Measurements from ENCODE around the gene ETAA1.

Gene ETAA1

DNA sequence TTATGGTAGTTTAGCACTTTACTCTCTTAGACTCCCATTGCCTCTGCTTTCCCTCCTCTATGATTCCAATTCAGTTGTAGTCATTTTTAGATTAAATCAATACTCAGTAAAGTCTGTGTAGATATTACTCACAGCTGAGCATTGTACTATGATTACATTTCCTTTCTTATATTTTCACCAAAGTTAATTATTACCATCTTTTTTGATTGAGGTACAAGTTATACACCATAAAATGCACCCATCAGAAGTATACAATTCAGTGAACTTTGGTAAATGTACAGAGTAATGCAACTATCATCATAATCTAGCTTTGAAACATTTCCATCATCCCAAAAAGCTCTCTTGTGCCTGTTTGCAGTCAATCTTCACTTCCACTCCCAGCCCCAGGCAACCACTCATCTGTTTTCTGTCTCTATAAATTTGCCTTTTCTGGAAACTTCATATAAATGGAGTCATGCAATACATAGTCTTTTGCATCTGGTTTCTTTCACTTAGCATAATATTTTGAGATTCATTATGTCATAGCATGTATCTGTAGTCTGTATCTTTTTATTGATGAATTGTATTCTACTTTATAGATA, 30.2 kb upstream of the ETAA1 start:
- no peak for TF ChIP-seq ZBTB17 (tag by site-specific recombination; IDR thresholded peaks at IDR 0.05)
- no peak for TF ChIP-seq ZXDB (tag by site-specific recombination; IDR thresholded peaks at IDR 0.05)
- CTCF ChIA-PET, result no interaction called here
- POLR2A ChIA-PET, result no interaction called here

GRCh38 chr2:67374481-67374880, 22.7 kb upstream of the ETAA1 start:
- Histone ChIP-seq H3K9me3 (ENCODE audit: control insufficient read depth, insufficient read depth, low read depth, low read length) (no peaks in the 10 kb centered on the region), H3K4me3 (ENCODE audit: low read depth, low read length) (no peak overlapping the region), H3K27ac (ENCODE audit: extremely low read depth, low read depth, low read length) (no peak overlapping the region), H3K4me1 (ENCODE audit: control insufficient read depth, insufficient read depth, low read length) (no peaks in the 10 kb centered on the region), H3K36me3 (ENCODE audit: control insufficient read depth in 2 of 2, insufficient read depth in 1 of 2, low read length in 2 of 2) (no peaks in the 10 kb centered on the region)
- ChIA-PET POLR2A (no interaction called here), CTCF (no interaction called here)
- no peak for TF ChIP-seq ZNF791 (tag by site-specific recombination; IDR thresholded peaks at IDR 0.05)
- TF ChIP-seq ZNF560 (tag by site-specific recombination; IDR thresholded peaks at IDR 0.05; ENCODE audit: borderline replicate concordance), result no peak
- TF ChIP-seq ZNF777 (tag by site-specific recombination; IDR thresholded peaks at IDR 0.05; ENCODE audit: borderline replicate concordance), result no peak
- TF ChIP-seq ZNF354C (tag by site-specific recombination; IDR thresholded peaks at IDR 0.05; ENCODE audit: borderline replicate concordance, low read depth), result no peak
- TF ChIP-seq ZNF776 (tag by site-specific recombination; IDR thresholded peaks at IDR 0.05; ENCODE audit: borderline replicate concordance), result no peak
- TF ChIP-seq ZNF114 (tag by site-specific recombination; IDR thresholded peaks at IDR 0.05), result no peak
- no peak for TF ChIP-seq ZNF23 (tag by site-specific recombination; IDR thresholded peaks at IDR 0.05; ENCODE audit: borderline replicate concordance)
- no peak for TF ChIP-seq ZNF335 (tag by site-specific recombination; conservative IDR thresholded peaks at IDR 0.05)
- TF ChIP-seq ZNF624 (tag by site-specific recombination; IDR thresholded peaks at IDR 0.05), result no peak

More for the DNA sequence above, 30.2 kb upstream of the ETAA1 start:
- H3K36me3 ChIP-seq (ENCODE audit: control insufficient read depth in 2 of 2, insufficient read depth in 1 of 2, low read length in 2 of 2), result no peaks in the 10 kb centered on the region
- no peak overlapping the region for H3K4me3 ChIP-seq (ENCODE audit: low read depth, low read length)
- H3K4me1 ChIP-seq (ENCODE audit: control insufficient read depth, insufficient read depth, low read length), result no peaks in the 10 kb centered on the region
- H3K27ac ChIP-seq (ENCODE audit: extremely low read depth, low read depth, low read length), result no peak overlapping the region
- H3K9me3 ChIP-seq (ENCODE audit: control insufficient read depth, insufficient read depth, low read depth, low read length), result no peaks in the 10 kb centered on the region

DNA sequence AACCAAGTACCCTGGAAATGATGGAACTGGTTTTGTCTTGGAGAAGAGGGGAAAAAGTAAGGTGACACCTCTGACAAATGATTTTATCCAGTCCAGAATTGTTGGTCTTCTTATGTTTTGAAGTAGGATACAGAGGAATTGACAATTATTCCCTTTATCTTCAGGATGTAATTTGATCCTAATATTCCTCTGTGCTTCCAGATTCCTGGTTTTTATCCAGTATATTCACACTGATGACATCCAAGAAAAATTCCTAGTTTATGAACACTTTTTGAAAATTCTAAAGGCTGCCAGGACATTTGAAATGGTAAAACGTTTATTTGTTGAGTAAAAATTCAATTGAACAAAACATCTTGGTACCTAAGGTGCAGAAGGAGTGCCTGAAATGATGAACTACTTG, 22.2 kb upstream of the ETAA1 start:
- Histone ChIP-seq H3K4me1 (ENCODE audit: control insufficient read depth, insufficient read depth, low read length) (no peaks in the 10 kb centered on the region), H3K27ac (ENCODE audit: extremely low read depth, low read depth, low read length) (no peak overlapping the region), H3K4me3 (ENCODE audit: low read depth, low read length) (no peak overlapping the region), H3K9me3 (ENCODE audit: control insufficient read depth, insufficient read depth, low read depth, low read length) (no peaks in the 10 kb centered on the region), H3K36me3 (ENCODE audit: control insufficient read depth in 2 of 2, insufficient read depth in 1 of 2, low read length in 2 of 2) (no peaks in the 10 kb centered on the region)
- CTCF ChIA-PET, result no interaction called here
- POLR2A ChIA-PET, result no interaction called here
- no peak for TF ChIP-seq ZNF23 (tag by site-specific recombination; IDR thresholded peaks at IDR 0.05; ENCODE audit: borderline replicate concordance)

- H3K36me3 ChIP-seq (ENCODE audit: control insufficient read depth in 2 of 2, insufficient read depth in 1 of 2, low read length in 2 of 2), result no peaks in the 10 kb centered on the region
- no peak overlapping the region for H3K4me3 ChIP-seq (ENCODE audit: low read depth, low read length)
- CTCF ChIA-PET, result no interaction called here
- no peaks in the 10 kb centered on the region for H3K9me3 ChIP-seq (ENCODE audit: control insufficient read depth, insufficient read depth, low read depth, low read length)
- TF ChIP-seq ZNF138 (tag by site-specific recombination; IDR thresholded peaks at IDR 0.05; ENCODE audit: borderline replicate concordance), result no peak
- no peaks in the 10 kb centered on the region for H3K4me1 ChIP-seq (ENCODE audit: control insufficient read depth, insufficient read depth, low read length)
- H3K27ac ChIP-seq (ENCODE audit: extremely low read depth, low read depth, low read length), result no peak overlapping the region
- POLR2A ChIA-PET, result no interaction called here
Observed at GRCh38 chr2:67378555-67378954, 18.6 kb upstream of the ETAA1 start.

- H3K9me3 ChIP-seq (ENCODE audit: control insufficient read depth, insufficient read depth, low read depth, low read length), result no peaks in the 10 kb centered on the region
- H3K4me1 ChIP-seq (ENCODE audit: control insufficient read depth, insufficient read depth, low read length), result no peaks in the 10 kb centered on the region
- H3K4me3 ChIP-seq (ENCODE audit: low read depth, low read length), result no peak overlapping the region
- H3K27ac ChIP-seq (ENCODE audit: extremely low read depth, low read depth, low read length), result no peak overlapping the region
- CTCF ChIA-PET, result no interaction called here
- no peaks in the 10 kb centered on the region for H3K36me3 ChIP-seq (ENCODE audit: control insufficient read depth in 2 of 2, insufficient read depth in 1 of 2, low read length in 2 of 2)
- POLR2A ChIA-PET, result no interaction called here
- TF ChIP-seq, protein P1, sequence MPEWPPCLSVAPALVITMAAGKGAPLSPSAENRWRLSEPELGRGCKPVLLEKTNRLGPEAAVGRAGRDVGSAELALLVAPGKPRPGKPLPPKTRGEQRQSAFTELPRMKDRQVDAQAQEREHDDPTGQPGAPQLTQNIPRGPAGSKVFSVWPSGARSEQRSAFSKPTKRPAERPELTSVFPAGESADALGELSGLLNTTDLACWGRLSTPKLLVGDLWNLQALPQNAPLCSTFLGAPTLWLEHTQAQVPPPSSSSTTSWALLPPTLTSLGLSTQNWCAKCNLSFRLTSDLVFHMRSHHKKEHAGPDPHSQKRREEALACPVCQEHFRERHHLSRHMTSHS (tag by site-specific recombination; IDR thresholded peaks at IDR 0.05), result no peak
- TF ChIP-seq ZNF621 (tag by site-specific recombination; IDR thresholded peaks at IDR 0.05) (no peak), TCF7L2 (IDR thresholded peaks at IDR 0.05; ENCODE audit: borderline replicate concordance, low read depth, low read length) (no peak), MZF1 (tag by site-specific recombination; IDR thresholded peaks at IDR 0.05; ENCODE audit: borderline replicate concordance) (no peak), ZNF221 (tag by site-specific recombination; IDR thresholded peaks at IDR 0.05; ENCODE audit: borderline replicate concordance) (no peak), ZSCAN16 (tag by site-specific recombination; IDR thresholded peaks at IDR 0.05) (no peak), ZFP41 (tag by site-specific recombination; IDR thresholded peaks at IDR 0.05; ENCODE audit: borderline replicate concordance) (no peak), ZNF529 (tag by site-specific recombination; IDR thresholded peaks at IDR 0.05; ENCODE audit: insufficient replicate concordance) (no peak), ZNF558 (tag by site-specific recombination; IDR thresholded peaks at IDR 0.05) (no peak)
- TF ChIP-seq, protein P2, sequence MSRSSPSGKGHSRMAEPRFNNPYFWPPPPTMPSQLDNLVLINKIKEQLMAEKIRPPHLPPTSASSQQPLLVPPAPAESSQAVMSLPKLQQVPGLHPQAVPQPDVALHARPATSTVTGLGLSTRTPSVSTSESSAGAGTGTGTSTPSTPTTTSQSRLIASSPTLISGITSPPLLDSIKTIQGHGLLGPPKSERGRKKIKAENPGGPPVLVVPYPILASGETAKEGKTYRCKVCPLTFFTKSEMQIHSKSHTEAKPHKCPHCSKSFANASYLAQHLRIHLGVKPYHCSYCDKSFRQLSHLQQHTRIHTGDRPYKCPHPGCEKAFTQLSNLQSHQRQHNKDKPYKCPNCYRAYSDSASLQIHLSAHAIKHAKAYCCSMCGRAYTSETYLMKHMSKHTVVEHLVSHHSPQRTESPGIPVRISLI (tag by site-specific recombination; IDR thresholded peaks at IDR 0.05), result no peak
- TF ChIP-seq, protein P3, sequence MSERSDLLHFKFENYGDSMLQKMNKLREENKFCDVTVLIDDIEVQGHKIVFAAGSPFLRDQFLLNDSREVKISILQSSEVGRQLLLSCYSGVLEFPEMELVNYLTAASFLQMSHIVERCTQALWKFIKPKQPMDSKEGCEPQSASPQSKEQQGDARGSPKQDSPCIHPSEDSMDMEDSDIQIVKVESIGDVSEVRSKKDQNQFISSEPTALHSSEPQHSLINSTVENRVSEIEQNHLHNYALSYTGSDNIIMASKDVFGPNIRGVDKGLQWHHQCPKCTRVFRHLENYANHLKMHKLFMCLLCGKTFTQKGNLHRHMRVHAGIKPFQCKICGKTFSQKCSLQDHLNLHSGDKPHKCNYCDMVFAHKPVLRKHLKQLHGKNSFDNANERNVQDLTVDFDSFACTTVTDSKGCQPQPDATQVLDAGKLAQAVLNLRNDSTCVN (tag by site-specific recombination; optimal IDR thresholded peaks at IDR 0.05), result no peak
Observed at GRCh38 chr2:67379048-67379447, 18.1 kb upstream of the ETAA1 start.

Data from HEK293 (cell line).